SHP77 treated with DMSO at 0.1 percent for 48 hours (cell line): Measurements from ENCODE around the gene PRODH.
"Not testable (repeated sequence)": the region's sequence is repeated elsewhere in the genome, so short reads cannot be mapped to it uniquely, and the experiment has no call there.

Experiments
- DNase-seq: peaks from one replicate; lab custom pipeline; 2025; lab: John Stamatoyannopoulos, UW

Gene PRODH

DNA sequence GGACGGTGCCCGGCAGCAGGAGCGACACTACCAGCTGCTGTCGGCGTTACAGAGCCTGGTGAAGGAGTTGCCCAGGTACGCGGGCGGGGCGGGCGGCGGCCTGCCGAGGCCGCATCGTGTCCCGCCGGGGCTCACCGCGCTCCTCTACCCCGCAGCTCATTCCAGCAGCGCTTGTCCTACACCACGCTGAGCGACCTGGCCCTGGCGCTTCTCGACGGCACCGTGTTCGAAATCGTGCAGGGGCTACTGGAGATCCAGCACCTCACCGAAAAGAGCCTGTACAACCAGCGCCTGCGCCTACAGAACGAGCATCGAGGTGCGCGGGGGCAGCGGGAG lies 29.7 kb downstream of the PRODH start:
- DNase-seq: not testable (repeated sequence)

GRCh38 chr22:18905540-18906409 lies 30.3 kb downstream of the PRODH start, which contains the start of gene DGCR6:
Gene DGCR6 (plus strand): TSS chr22:18906320. CDS start chr22:18906375, 55 bp downstream.
- no peak for DNase-seq

DNA sequence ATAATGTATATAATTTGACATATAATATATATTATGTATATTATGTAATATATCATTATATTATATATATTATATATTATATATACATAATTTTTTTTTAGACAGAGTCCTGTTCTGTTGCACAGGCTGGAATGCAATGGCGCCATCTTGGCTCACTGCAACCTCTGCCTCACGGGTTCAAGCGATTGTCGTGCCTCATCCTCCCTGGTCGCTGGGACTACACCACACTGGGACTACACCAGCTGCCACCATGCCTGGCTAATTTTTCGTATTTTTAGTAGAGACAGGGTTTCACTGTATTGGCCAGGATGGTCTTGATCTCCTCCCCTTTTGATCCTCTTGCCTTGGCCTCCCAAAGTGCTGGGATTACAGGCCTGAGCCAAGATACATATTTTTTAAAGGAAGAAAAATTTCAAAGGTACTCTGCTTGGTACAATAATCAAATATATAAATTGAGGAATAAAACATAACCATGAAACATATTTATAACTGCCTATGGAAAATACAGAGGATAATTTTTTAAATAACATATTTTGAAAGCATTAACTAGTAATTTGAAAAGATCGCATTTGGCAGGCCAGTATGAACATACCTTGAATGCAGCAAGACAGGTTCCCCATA lies 39.9 kb downstream of the PRODH start:
- not testable (repeated sequence) for DNase-seq

GRCh38 chr22:18893775-18894174 lies 42.3 kb downstream of the PRODH start:
- DNase-seq: not testable (repeated sequence)

GRCh38 chr22:18890510-18891192 lies 45.4 kb downstream of the PRODH start:
- DNase-seq: not testable (repeated sequence)

DNA sequence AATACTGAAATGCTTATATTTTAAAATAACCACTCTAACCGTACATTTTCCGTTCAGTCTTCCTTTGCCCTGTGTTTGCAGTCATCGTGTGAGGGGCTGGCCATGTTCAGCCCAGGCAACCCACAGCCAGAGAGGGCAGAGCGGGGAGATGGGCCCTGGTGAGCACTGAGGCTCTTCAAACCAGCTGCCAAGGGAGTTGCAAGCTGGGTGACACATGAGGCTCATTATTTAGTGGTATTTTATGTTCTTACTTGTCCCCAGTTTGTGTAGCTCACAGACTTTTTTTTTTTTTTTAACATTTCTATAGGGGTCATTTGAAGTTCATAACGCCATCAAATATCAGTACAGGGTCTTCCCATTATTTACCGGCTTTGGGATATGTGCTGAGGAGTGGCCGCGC lies 48.0 kb downstream of the PRODH start:
- no peak for DNase-seq

GRCh38 chr22:18884465-18884864 lies 51.6 kb downstream of the PRODH start:
- DNase-seq: not testable (repeated sequence)

DNA sequence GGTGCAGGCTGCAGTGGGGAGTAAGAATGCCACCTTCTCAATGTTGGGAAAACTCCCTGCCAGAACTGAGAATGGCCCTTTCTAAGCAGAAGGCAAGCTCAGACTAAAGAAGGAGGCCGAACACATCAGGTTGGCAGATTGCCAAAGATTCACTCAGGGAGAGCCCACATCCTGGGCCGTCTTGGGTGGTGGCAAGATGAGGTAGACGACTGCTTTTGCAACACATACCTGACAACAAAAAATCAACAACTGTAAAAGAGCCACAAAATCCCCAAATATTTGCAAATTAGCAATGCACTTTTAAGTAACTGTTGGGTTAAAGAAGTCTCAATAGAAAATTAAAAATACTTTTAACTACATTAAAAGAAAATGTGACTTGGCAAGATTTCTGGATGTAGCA lies 54.8 kb downstream of the PRODH start:
- DNase-seq: not testable (repeated sequence)
